PC-9 (cell line): ENCODE results near the gene SLC35F4. TPM values are rescaled to one million over a fixed set of nuclear protein-coding genes. Genes with fewer than 3 reads are reported as not detected.

Experiments
- BruUV-seq: library from RNA; stranded (reverse); fragments of 400-500 nt; replicated peaks from 2 replicates; lab custom pipeline; 2021; lab: Mats Ljungman, UMichigan
- CTCF ChIA-PET: fragments of 300-600 bp; sonication (Branson Sonifier 250); formaldehyde crosslinking; loops from one replicate; lab custom pipeline; 2022; ENCODE audit warnings: antibody characterized with exemption; lab: Charles Lee
- POLR2A ChIA-PET: fragments of 300-600 bp; sonication (Branson Sonifier 250); formaldehyde crosslinking; loops from one replicate; lab custom pipeline; 2022; ENCODE audit warnings: antibody characterized with exemption; ENCODE audit not compliant: unreplicated experiment; lab: Charles Lee
- DNase-seq, 2 experiments: peaks; one replicate each; pipeline versions ENCODE4 v3.0.0 to v3.0.0-alpha.2; 2015 to 2022; ENCODE audit warnings: mixed read lengths in 1 of 2
- H2AFZ ChIP-seq: fragments of 200-600 bp; sonication (generic); 2 replicates; pipeline ENCODE4 v1.8.1; 2017; ENCODE audit warnings: antibody characterized with exemption
- H3F3A ChIP-seq: fragments of 200-600 bp; sonication (generic); 2 replicates; pipeline ENCODE4 v1.8.1; 2017; ENCODE audit warnings: antibody characterized with exemption, mild to moderate bottlenecking, low read depth; ENCODE audit not compliant: insufficient read depth
- H3K27ac ChIP-seq: fragments of 200-600 bp; sonication (generic); 2 replicates; pipeline ENCODE4 v1.6.1; 2016; ENCODE audit warnings: mixed run types
- H3K27me3 ChIP-seq: fragments of 200-600 bp; sonication (generic); 2 replicates; pipeline ENCODE4 v1.6.1; 2016; ENCODE audit warnings: low read depth, mixed run types; ENCODE audit not compliant: insufficient read depth
- H3K36me3 ChIP-seq: fragments of 200-600 bp; sonication (generic); 2 replicates; pipeline ENCODE4 v1.6.1; 2016; ENCODE audit warnings: low read depth, mixed run types
- H3K4me1 ChIP-seq: fragments of 200-600 bp; sonication (generic); replicated peaks from 2 replicates; pipeline ENCODE4 v1.6.1; 2016; ENCODE audit warnings: mixed run types; ENCODE audit not compliant: insufficient read depth
- H3K4me2 ChIP-seq: fragments of 200-600 bp; sonication (generic); 2 replicates; pipeline ENCODE4 v1.6.1; 2017; ENCODE audit warnings: mixed run types
- H3K4me3 ChIP-seq: fragments of 200-600 bp; sonication (generic); 2 replicates; pipeline ENCODE4 v1.6.1; 2016; ENCODE audit warnings: mixed run types
- H3K79me2 ChIP-seq: fragments of 200-600 bp; sonication (generic); 2 replicates; pipeline ENCODE4 v1.6.1; 2017; ENCODE audit warnings: low read depth, mixed run types
- H3K9me2 ChIP-seq: fragments of 200-600 bp; sonication (generic); 2 replicates; pipeline ENCODE4 v1.8.1; 2017; ENCODE audit warnings: mild to moderate bottlenecking; ENCODE audit not compliant: insufficient read depth
- H3K9me3 ChIP-seq: fragments of 200-600 bp; sonication (generic); 2 replicates; pipeline ENCODE4 v1.8.1; 2016; ENCODE audit warnings: low read depth; ENCODE audit not compliant: insufficient read depth
- H4K20me1 ChIP-seq: fragments of 200-600 bp; sonication (generic); 2 replicates; pipeline ENCODE4 v1.8.1; 2017; ENCODE audit not compliant: insufficient read depth
- EZH2 ChIP-seq: fragments of 200-600 bp; sonication (generic); IDR thresholded peaks from 2 replicates; pipeline ENCODE4 v1.8.0; 2017; ENCODE audit warnings: antibody characterized with exemption, low read depth
- intact Hi-C: fragments of 100-400 bp; cut with micrococcal nuclease; formaldehyde crosslinking; loops from one replicate; pipeline ENCODE4 v1.10.0; 2022; ENCODE audit not compliant: unreplicated experiment
- total RNA-seq: library from RNA; stranded (reverse); gene quantifications from 2 replicates; pipeline ENCODE4 v1.2.3, GENCODE V29; 2021
- TF ChIP-seq, protein P1 (sequence below): fragments of 200-600 bp; sonication (generic); conservative IDR thresholded peaks from 2 replicates; pipeline ENCODE4 v1.6.1; 2017; ENCODE audit warnings: mixed run types, antibody characterized with exemption, mild to moderate bottlenecking, moderate library complexity

SLC35F4 gene
- total RNA-seq, 1 experiment from 2014 or later, result not detected

DNA sequence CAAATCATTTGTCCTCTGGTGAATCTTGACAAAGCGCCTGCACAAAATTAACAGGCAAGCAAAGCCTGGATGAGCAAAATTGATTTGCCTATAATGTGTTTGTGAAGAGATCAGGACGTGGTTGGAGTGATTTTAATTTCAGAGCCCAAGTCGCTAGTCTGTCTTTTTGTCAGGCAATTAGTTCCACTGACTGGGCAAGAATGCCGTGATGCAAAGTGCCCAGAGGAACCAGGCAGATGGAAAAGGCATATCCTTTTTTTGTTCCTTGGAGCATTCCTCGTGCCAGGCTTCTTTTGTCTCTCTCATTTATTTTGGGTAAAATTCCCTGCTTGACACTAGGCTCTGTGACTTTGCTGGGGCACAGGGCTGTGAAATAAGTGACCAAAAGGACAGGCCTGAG is 306.3 kb downstream of the SLC35F4 start:
- no TSS peak for BruUV-seq

DNA sequence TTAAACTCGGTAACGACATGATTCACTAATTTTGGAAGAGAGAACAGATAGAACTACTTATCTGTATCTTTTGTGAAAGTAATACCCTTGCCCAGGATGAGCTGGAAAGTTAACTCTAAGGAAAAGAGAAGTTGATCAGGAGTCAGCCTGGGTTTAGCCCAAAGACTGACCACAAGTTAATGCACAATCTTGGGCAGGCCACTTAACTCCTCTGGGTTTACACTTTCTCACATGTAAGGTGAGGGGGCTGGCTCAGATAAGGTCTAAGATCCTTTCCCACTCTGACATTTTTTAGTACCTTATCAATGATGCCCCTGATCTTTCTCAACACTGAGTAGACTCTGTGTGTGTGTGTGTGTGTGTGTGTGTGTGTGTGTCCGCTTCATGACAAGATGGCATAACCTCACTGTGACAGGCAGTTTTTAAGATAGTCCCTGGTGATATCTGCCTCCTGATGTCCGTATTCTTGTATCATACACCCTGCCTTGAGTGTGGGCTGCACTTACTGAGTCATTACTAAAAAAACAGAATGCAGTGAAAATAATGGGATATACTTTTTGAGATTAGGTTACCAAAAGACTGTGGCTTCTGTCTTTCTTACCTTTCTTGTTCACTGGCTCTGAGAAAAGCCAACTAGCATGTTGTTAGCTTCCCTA is 316.0 kb downstream of the SLC35F4 start:
- no peak for TF ChIP-seq EZH2
- TF ChIP-seq, protein P1, sequence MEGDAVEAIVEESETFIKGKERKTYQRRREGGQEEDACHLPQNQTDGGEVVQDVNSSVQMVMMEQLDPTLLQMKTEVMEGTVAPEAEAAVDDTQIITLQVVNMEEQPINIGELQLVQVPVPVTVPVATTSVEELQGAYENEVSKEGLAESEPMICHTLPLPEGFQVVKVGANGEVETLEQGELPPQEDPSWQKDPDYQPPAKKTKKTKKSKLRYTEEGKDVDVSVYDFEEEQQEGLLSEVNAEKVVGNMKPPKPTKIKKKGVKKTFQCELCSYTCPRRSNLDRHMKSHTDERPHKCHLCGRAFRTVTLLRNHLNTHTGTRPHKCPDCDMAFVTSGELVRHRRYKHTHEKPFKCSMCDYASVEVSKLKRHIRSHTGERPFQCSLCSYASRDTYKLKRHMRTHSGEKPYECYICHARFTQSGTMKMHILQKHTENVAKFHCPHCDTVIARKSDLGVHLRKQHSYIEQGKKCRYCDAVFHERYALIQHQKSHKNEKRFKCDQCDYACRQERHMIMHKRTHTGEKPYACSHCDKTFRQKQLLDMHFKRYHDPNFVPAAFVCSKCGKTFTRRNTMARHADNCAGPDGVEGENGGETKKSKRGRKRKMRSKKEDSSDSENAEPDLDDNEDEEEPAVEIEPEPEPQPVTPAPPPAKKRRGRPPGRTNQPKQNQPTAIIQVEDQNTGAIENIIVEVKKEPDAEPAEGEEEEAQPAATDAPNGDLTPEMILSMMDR, result no peak
- ChIA-PET CTCF (no interaction called here), POLR2A (no interaction called here)
- no peaks in the 10 kb centered on the region for H3K79me2 ChIP-seq
- no peaks in the 10 kb centered on the region for H3K27me3 ChIP-seq
- no peak overlapping the region for H2AFZ ChIP-seq
- no peak overlapping the region for H3K4me3 ChIP-seq
- no peaks in the 10 kb centered on the region for H3K4me1 ChIP-seq
- no peak overlapping the region for H3K4me2 ChIP-seq
- H3K36me3 ChIP-seq, result no peaks in the 10 kb centered on the region
- intact Hi-C loops, result no loop called here
- H3K27ac ChIP-seq, result no peak overlapping the region
- no peaks in the 10 kb centered on the region for H3F3A ChIP-seq
- no peaks in the 10 kb centered on the region for H3K9me2 ChIP-seq
- no peaks in the 10 kb centered on the region for H4K20me1 ChIP-seq
- no peak for DNase-seq
- no peaks in the 10 kb centered on the region for H3K9me3 ChIP-seq
- BruUV-seq, result no TSS peak

More for the DNA sequence above, 306.3 kb downstream of the SLC35F4 start:
- H2AFZ ChIP-seq, result no peak overlapping the region
- no peaks in the 10 kb centered on the region for H3F3A ChIP-seq
- H3K4me3 ChIP-seq, result no peak overlapping the region
- H3K9me2 ChIP-seq, result no peaks in the 10 kb centered on the region
- CTCF ChIA-PET, result no interaction called here
- H3K4me2 ChIP-seq, result no peak overlapping the region
- TF ChIP-seq, protein P1, result no peak
- no peak for TF ChIP-seq EZH2
- H3K79me2 ChIP-seq, result no peaks in the 10 kb centered on the region
- intact Hi-C loops, result no loop called here
- H3K4me1 ChIP-seq, result no peaks in the 10 kb centered on the region
- no peak for DNase-seq
- H3K36me3 ChIP-seq, result no peaks in the 10 kb centered on the region
- no peaks in the 10 kb centered on the region for H4K20me1 ChIP-seq
- H3K9me3 ChIP-seq, result no peaks in the 10 kb centered on the region
- no peak overlapping the region for H3K27ac ChIP-seq
- H3K27me3 ChIP-seq, result peaks cover 50% of the 10 kb centered on the region
- POLR2A ChIA-PET, result no interaction called here

DNA sequence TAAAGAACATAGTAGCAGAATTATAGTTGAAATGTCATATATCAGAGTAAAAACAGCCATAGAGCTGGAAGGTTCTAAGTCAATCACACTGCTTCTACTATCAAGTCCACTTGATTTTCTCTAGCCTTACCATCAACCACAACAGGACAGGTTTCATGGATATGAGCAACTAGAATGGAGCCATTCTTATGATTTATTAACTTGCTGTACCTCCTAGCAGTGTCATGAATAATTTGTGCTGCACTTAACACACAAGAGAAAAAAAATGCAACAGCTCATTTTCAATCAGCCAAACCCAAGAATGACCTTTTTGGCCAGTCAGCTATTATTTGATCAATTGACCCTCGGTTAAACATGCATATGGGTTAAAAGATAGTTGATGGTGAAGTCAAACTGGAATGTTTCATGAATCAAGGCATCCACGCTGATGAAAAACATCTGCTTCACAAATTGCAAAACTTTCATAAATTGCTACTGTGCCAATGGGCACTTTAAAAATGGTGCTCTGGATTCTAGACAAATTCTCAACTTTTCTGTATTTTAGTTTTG is 316.8 kb downstream of the SLC35F4 start:
- Histone ChIP-seq H3F3A (no peaks in the 10 kb centered on the region), H3K27ac (no peak overlapping the region), H3K4me2 (no peak overlapping the region), H3K9me2 (no peaks in the 10 kb centered on the region), H3K4me3 (no peak overlapping the region), H3K4me1 (no peaks in the 10 kb centered on the region), H4K20me1 (no peaks in the 10 kb centered on the region), H3K79me2 (no peaks in the 10 kb centered on the region), H3K36me3 (no peaks in the 10 kb centered on the region), H3K9me3 (no peaks in the 10 kb centered on the region), H2AFZ (no peak overlapping the region), H3K27me3 (peaks cover 6% of the 10 kb centered on the region)
- BruUV-seq, result no TSS peak
- intact Hi-C loops, result no loop called here
- POLR2A ChIA-PET, result no interaction called here
- no peak for DNase-seq
- TF ChIP-seq, protein P1, result no peak
- no peak for TF ChIP-seq EZH2
- CTCF ChIA-PET, result no interaction called here
